GM12878 (cell line): ENCODE results near the gene PIK3C3. TPM values are rescaled to one million over a fixed set of nuclear protein-coding genes. Genes with fewer than 3 reads are reported as not detected.
A peak's percentile ranks its signal among the peaks of the same experiment; 100 is the strongest.

Experiments
- ATAC-seq: fragments of 200-7000 bp; cut with Tn5 transposase; 3 replicates; pipeline ENCODE4 v1.9.1; 2020; ENCODE audit warnings: mild to moderate bottlenecking, moderate library complexity
- BruUV-seq: library from RNA; stranded (reverse); fragments of 400-500 nt; replicated peaks from 2 replicates; lab custom pipeline; 2021; lab: Mats Ljungman, UMichigan
- CTCF ChIA-PET: fragments of 300-600 bp; sonication (Branson Sonifier 250); formaldehyde crosslinking; extraction: SDS; loops from one replicate; lab custom pipeline; 2021; ENCODE audit warnings: inconsistent platforms; lab: Yijun Ruan, JAX
- POLR2A ChIA-PET: fragments of 350-600 bp; formaldehyde crosslinking; extraction: SDS; loops from one replicate; lab custom pipeline; 2021; ENCODE audit warnings: inconsistent platforms; lab: Charles Lee
- RAD21 ChIA-PET: fragments of 300-600 bp; sonication (Branson Sonifier 250); formaldehyde crosslinking; loops from one replicate; lab custom pipeline; 2023; ENCODE audit warnings: antibody characterized with exemption; ENCODE audit not compliant: unreplicated experiment; lab: Charles Lee
- SMC1A ChIA-PET: fragments of 300-600 bp; sonication (Branson Sonifier 250); formaldehyde crosslinking; loops from one replicate; lab custom pipeline; 2023; ENCODE audit not compliant: unreplicated experiment, uncharacterized antibody; lab: Charles Lee
- DNase-seq: peaks from one replicate; pipeline ENCODE4 v3.0.0-alpha.2; 2011; ENCODE audit warnings: low read depth, low spot score
- FAIRE-seq: peaks from 3 replicates; lab custom pipeline; 2011; peaks lifted over from hg19 to GRCh38; lab: Jason Lieb, UNC
- H2AFZ ChIP-seq: 2 replicates; pipeline ENCODE4 v1.6.0; 2011; ENCODE audit warnings: low read depth, low read length, control low read depth; ENCODE audit not compliant: control insufficient read depth
- H3K27ac ChIP-seq: 2 replicates; pipeline ENCODE4 v1.5.1; 2011; ENCODE audit warnings: control low read depth; ENCODE audit not compliant: control insufficient read depth, insufficient read depth
- H3K27me3 ChIP-seq, 2 experiments: replicated peaks in 1 of 2; 2 replicates each; pipeline versions ENCODE4 v1.6.0 to v1.6.1; 2011; ENCODE audit warnings: low read length in 1 of 2; ENCODE audit not compliant: control insufficient read depth in 2 of 2, insufficient read depth in 2 of 2
- H3K36me3 ChIP-seq, 2 experiments: 2 replicates each; pipeline ENCODE4 v1.5.1; 2011; ENCODE audit warnings: low read length in 1 of 2; ENCODE audit not compliant: control insufficient read depth in 2 of 2, insufficient read depth in 2 of 2
- H3K4me1 ChIP-seq: 2 replicates; pipeline ENCODE4 v1.6.1; 2011; ENCODE audit warnings: mild to moderate bottlenecking, low read length, moderate library complexity, mixed read lengths; ENCODE audit not compliant: control insufficient read depth, insufficient read depth
- H3K4me2 ChIP-seq: 2 replicates; pipeline ENCODE4 v1.6.0; 2011; ENCODE audit warnings: control low read depth; ENCODE audit not compliant: control insufficient read depth, insufficient read depth
- H3K4me3 ChIP-seq: fragments of 200-600 bp; sonication (generic); 2 replicates; pipeline ENCODE4 v1.5.1; 2016
- H3K79me2 ChIP-seq: 2 replicates; pipeline ENCODE4 v1.6.0; 2011; ENCODE audit warnings: low read length; ENCODE audit not compliant: control insufficient read depth, insufficient read depth
- H3K9ac ChIP-seq: 2 replicates; pipeline ENCODE4 v1.8.0; 2011; ENCODE audit warnings: low read length, control low read depth, mixed read lengths; ENCODE audit not compliant: control insufficient read depth, insufficient read depth
- H3K9me3 ChIP-seq: replicated peaks from 3 replicates; pipeline ENCODE4 v1.5.1; 2011; ENCODE audit warnings: mild to moderate bottlenecking, low read length; ENCODE audit not compliant: control insufficient read depth, insufficient read depth
- H4K20me1 ChIP-seq: 2 replicates; pipeline ENCODE4 v1.6.0; 2011; ENCODE audit not compliant: control insufficient read depth, insufficient read depth
- CBX5 ChIP-seq: sonication (generic); IDR thresholded peaks from 2 replicates; pipeline ENCODE4 v1.6.1; 2016; ENCODE audit warnings: low read depth, moderate library complexity, mild to moderate bottlenecking, inconsistent platforms
- HDAC6 ChIP-seq: fragments of 200-600 bp; sonication (generic); IDR thresholded peaks from one replicate; pipeline ENCODE4 v1.8.0; 2017; ENCODE audit warnings: antibody characterized with exemption; ENCODE audit not compliant: unreplicated experiment
- IRF3 ChIP-seq: fragments of 450-650 bp; IDR thresholded peaks from 2 replicates; pipeline ENCODE4 v1.6.1; 2014; ENCODE audit warnings: mild to moderate bottlenecking
- IRF4 ChIP-seq: IDR thresholded peaks from 2 replicates; pipeline ENCODE4 v1.6.1; 2011; ENCODE audit warnings: low read depth, low read length
- MTA2 ChIP-seq: fragments of 450-650 bp; IDR thresholded peaks from 2 replicates; pipeline ENCODE4 v1.6.1; 2016; ENCODE audit warnings: low read depth, mild to moderate bottlenecking, moderate library complexity
- TCF12 ChIP-seq: IDR thresholded peaks from 2 replicates; pipeline ENCODE4 v1.6.1; 2011; ENCODE audit warnings: low read depth, mild to moderate bottlenecking, low read length
- TCF7 ChIP-seq: IDR thresholded peaks from 2 replicates; pipeline ENCODE4 v1.6.1; 2014; ENCODE audit warnings: antibody characterized with exemption, borderline replicate concordance
- ZNF24 ChIP-seq: fragments of 450-650 bp; IDR thresholded peaks from 2 replicates; pipeline ENCODE4 v1.6.1; 2017; ENCODE audit warnings: antibody characterized with exemption, mild to moderate bottlenecking
- ZNF384 ChIP-seq: IDR thresholded peaks from 2 replicates; pipeline ENCODE4 v1.6.1; 2012; ENCODE audit warnings: low read depth, mild to moderate bottlenecking, low read length, improper control_type of control experiment, borderline replicate concordance
- WGBS: methylation state at CpG from one replicate; pipeline ENCODE4 v1.1.6; 2016; ENCODE audit warnings: low lambda C conversion rate; ENCODE audit not compliant: insufficient replicate concordance, insufficient coverage; ENCODE audit errors: missing lambda C conversion rate; 5-methylcytosine and 5-hydroxymethylcytosine counted together
- in situ Hi-C: fragments of 300-500 bp; cut with MboI; formaldehyde crosslinking; loops from 9 replicates; pipeline ENCODE4 v1.14.3; 2018; ENCODE audit warnings: mixed read lengths
- intact Hi-C: fragments of 100-400 bp; cut with micrococcal nuclease; formaldehyde crosslinking; loops from one replicate; pipeline ENCODE4 v1.14.2; 2022; ENCODE audit not compliant: unreplicated experiment
- polyA plus RNA-seq, 11 experiments: library from polyadenylated mRNA; depleted of rRNA in 4 of 11; unstranded in 6 of 11; stranded (reverse) in 5 of 11; fragments of >200 nt; fragmentation: Nextera tagmentation in 4 of 11; fragmentation: Illumina TruSeq in 1 of 11; extraction: Ambion mirVana in 4 of 11; extraction: Trizol in 1 of 11; gene quantifications; 1 replicate in 1 of 11; 2 replicates in 10 of 11; pipeline versions ENCODE4 v1.2.1 to v1.2.3, GENCODE V29; 2011 to 2016; ENCODE audit warnings: inconsistent platforms in 2 of 11, missing spikeins in 2 of 11, low read depth in 1 of 11
- total RNA-seq, 4 experiments: library from RNA; depleted of rRNA in 3 of 4; stranded (reverse); fragments of >200 nt in 3 of 4; fragmentation: Illumina TruSeq in 1 of 4; extraction: Trizol in 1 of 4; gene quantifications; 2 replicates each; pipeline versions ENCODE4 v1.2.1 to v1.2.3, GENCODE V29; 2013 to 2021

The PIK3C3 gene
- total and polyA plus RNA-seq, 10 of the 15 experiments (the other 5 are each of a cell fraction or from before 2014, with no cell fraction given) = 14.4 to 131 (median 32.4) TPM

GRCh38 chr18:42068030-42068429 is 113.0 kb downstream of the PIK3C3 start:
- no peak overlapping the region for H3K27ac ChIP-seq
- CTCF ChIA-PET = interaction anchor here (1.2 to 10.4 kb wide), 3 partner anchors 16 to 40 kb away, joined by 3 to 104 read pairs (median 3); no protein-coding TSS in a partner anchor
- no peak for DNase-seq
- intact Hi-C loops (no loop called here), in situ Hi-C loops (no loop called here)
- TF ChIP-seq TCF12 (no peak), TCF7 (no peak), HDAC6 (no peak), CBX5 (no peak)
- H2AFZ ChIP-seq = no peak overlapping the region
- no peaks in the 10 kb centered on the region for H3K9me3 ChIP-seq
- 64% methylated on average over 3 of the region's 3 CpGs for WGBS
- no peak overlapping the region for H3K9ac ChIP-seq
- no peak overlapping the region for H3K4me2 ChIP-seq
- no peak for ATAC-seq
- H3K79me2 ChIP-seq = no peaks in the 10 kb centered on the region
- POLR2A ChIA-PET = no interaction called here
- no peak for FAIRE-seq
- BruUV-seq = no TSS peak
- RAD21 ChIA-PET = interaction anchor here (2.2 kb wide), 1 partner anchor 15 kb away, joined by 6 read pairs; no protein-coding TSS in a partner anchor
- H3K4me3 ChIP-seq = no peak overlapping the region
- no peaks in the 10 kb centered on the region for H4K20me1 ChIP-seq
- no peaks in the 10 kb centered on the region for H3K4me1 ChIP-seq
- SMC1A ChIA-PET = interaction anchor here (0.8 to 2.0 kb wide), 3 partner anchors 10 to 15 kb away, joined by 3 to 6 read pairs (median 4); no protein-coding TSS in a partner anchor
- peaks cover 0 to 10% of the 10 kb centered on the region in 2 experiments; a peak in 2 of 4 replicates for H3K36me3 ChIP-seq
- no peaks in the 10 kb centered on the region for H3K27me3 ChIP-seq

GRCh38 chr18:42069036-42069435 is 114.0 kb downstream of the PIK3C3 start:
- TF ChIP-seq IRF3 (no peak), MTA2 (no peak), ZNF24 (no peak), IRF4 (no peak), ZNF384 (no peak)
- TF ChIP-seq, all 136 proteins: peak for 0
- DNase-seq (no peak), ATAC-seq (no peak), FAIRE-seq (peak; percentile 7)
- ChIA-PET RAD21 (interaction anchor here (1.4 kb wide), 1 partner anchor 17 kb away, joined by 6 read pairs; no protein-coding TSS in a partner anchor), CTCF (interaction anchor here (1.0 to 10.4 kb wide), 6 partner anchors 10 to 41 kb away, joined by 3 to 104 read pairs (median 4); no protein-coding TSS in a partner anchor), POLR2A (interaction anchor here (0.5 to 0.7 kb wide), 3 partner anchors 21 to 555 kb away, joined by 3 to 8 read pairs (median 3); no protein-coding TSS in a partner anchor), SMC1A (interaction anchor here (0.5 to 2.0 kb wide), 4 partner anchors 9 to 29 kb away, joined by 3 to 6 read pairs (median 3); no protein-coding TSS in a partner anchor)
- in situ Hi-C loops (no loop called here), intact Hi-C loops (no loop called here)
- Histone ChIP-seq H4K20me1 (no peaks in the 10 kb centered on the region), H3K4me1 (no peaks in the 10 kb centered on the region), H3K27ac (no peak overlapping the region), H3K9me3 (no peaks in the 10 kb centered on the region), H3K79me2 (no peaks in the 10 kb centered on the region), H3K36me3 (peaks cover 0 to 14% of the 10 kb centered on the region in 2 experiments; a peak in 2 of 4 replicates), H3K27me3 (no peaks in the 10 kb centered on the region), H3K4me2 (no peak overlapping the region), H3K9ac (no peak overlapping the region), H2AFZ (no peak overlapping the region), H3K4me3 (no peak overlapping the region)
- BruUV-seq = no TSS peak
